Chondrocyte (in vitro differentiated cells): ENCODE results near the gene KRTAP3-1. TPM values are rescaled to one million over a fixed set of nuclear protein-coding genes. Genes with fewer than 3 reads are reported as not detected.

Experiments
- DNase-seq: peaks from one replicate; pipeline ENCODE4 v3.0.0; 2021; ENCODE audit warnings: mixed read lengths, low spot score
- H3K27ac Mint-ChIP-seq: one replicate; pipeline ENCODE4 v1.8.0; 2021; ENCODE audit warnings: mild to moderate bottlenecking, moderate library complexity, mixed read lengths; ENCODE audit not compliant: unreplicated experiment
- H3K27me3 Mint-ChIP-seq: 2 replicates; pipeline ENCODE4 v1.8.0; 2021; ENCODE audit warnings: low read depth, mixed read lengths
- H3K36me3 Mint-ChIP-seq: 2 replicates; pipeline ENCODE4 v1.8.0; 2021; ENCODE audit warnings: low read depth, mixed read lengths
- H3K4me1 Mint-ChIP-seq: 2 replicates; pipeline ENCODE4 v1.8.0; 2021; ENCODE audit warnings: low read depth, mild to moderate bottlenecking, mixed read lengths
- H3K4me3 Mint-ChIP-seq: one replicate; pipeline ENCODE4 v1.8.0; 2021; ENCODE audit warnings: mild to moderate bottlenecking, moderate library complexity, mixed read lengths; ENCODE audit not compliant: unreplicated experiment
- H3K9me3 Mint-ChIP-seq: 2 replicates; pipeline ENCODE4 v1.8.0; 2021; ENCODE audit warnings: low read depth, mixed read lengths
- total RNA-seq: library from RNA; stranded (reverse); gene quantifications from 3 replicates; pipeline ENCODE4 v1.2.1, GENCODE V29; 2021
- TF ChIP-seq, protein P1 (sequence below): fragments of 200-600 bp; sonication (generic); IDR thresholded peaks from 2 replicates; pipeline ENCODE4 v1.5.0; 2021; ENCODE audit warnings: antibody characterized with exemption, mild to moderate bottlenecking, moderate library complexity

KRTAP3-1 gene
- total RNA-seq, 1 donor from 2014 or later: not detected

DNA sequence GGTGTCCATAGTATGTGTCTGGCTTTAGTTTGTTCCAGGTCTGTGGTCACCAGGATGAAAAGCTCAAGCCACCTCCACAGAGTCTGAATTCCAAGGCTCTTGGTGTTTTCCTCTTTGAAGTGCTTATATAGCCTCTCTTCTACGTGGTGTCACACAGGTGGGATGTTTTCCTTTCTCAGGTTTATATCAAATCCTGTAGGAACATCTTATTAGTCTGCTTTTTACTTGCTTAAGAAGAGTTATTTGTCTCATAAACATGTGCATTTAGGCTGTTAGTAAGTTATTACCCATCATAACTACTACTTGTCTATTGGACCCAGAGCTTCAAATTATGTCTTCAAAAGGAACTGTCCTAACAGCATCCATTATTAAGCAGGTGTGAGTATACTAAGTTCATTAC lies 42.1 kb downstream of the KRTAP3-1 start, which contains the start of gene KRT39:
KRT39 (minus strand) TSS at position 101 of the 400 bp plus-strand sequence; CDS start at position 9, 92 bp downstream.
- Mint-ChIP-seq H3K9me3 (peaks cover 15% of the 10 kb centered on the region), H3K36me3 (peaks cover 1% of the 10 kb centered on the region), H3K4me3 (no peak within 1 kb of the TSS), H3K27me3 (no peaks in the 10 kb centered on the region), H3K27ac (no peak within 1 kb of the TSS), H3K4me1 (no peaks in the 10 kb centered on the region)
- TF ChIP-seq, protein P1, sequence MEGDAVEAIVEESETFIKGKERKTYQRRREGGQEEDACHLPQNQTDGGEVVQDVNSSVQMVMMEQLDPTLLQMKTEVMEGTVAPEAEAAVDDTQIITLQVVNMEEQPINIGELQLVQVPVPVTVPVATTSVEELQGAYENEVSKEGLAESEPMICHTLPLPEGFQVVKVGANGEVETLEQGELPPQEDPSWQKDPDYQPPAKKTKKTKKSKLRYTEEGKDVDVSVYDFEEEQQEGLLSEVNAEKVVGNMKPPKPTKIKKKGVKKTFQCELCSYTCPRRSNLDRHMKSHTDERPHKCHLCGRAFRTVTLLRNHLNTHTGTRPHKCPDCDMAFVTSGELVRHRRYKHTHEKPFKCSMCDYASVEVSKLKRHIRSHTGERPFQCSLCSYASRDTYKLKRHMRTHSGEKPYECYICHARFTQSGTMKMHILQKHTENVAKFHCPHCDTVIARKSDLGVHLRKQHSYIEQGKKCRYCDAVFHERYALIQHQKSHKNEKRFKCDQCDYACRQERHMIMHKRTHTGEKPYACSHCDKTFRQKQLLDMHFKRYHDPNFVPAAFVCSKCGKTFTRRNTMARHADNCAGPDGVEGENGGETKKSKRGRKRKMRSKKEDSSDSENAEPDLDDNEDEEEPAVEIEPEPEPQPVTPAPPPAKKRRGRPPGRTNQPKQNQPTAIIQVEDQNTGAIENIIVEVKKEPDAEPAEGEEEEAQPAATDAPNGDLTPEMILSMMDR: no peak
- no peak for DNase-seq

GRCh38 chr17:40963838-40964237 lies 45.1 kb downstream of the KRTAP3-1 start:
- H3K4me3 Mint-ChIP-seq: no peak overlapping the region
- H3K36me3 Mint-ChIP-seq: no peaks in the 10 kb centered on the region
- DNase-seq: no peak
- H3K27me3 Mint-ChIP-seq: no peaks in the 10 kb centered on the region
- H3K27ac Mint-ChIP-seq: no peak overlapping the region
- TF ChIP-seq, protein P1: peak; percentile 81
- peaks cover 13% of the 10 kb centered on the region for H3K9me3 Mint-ChIP-seq
- no peaks in the 10 kb centered on the region for H3K4me1 Mint-ChIP-seq

DNA sequence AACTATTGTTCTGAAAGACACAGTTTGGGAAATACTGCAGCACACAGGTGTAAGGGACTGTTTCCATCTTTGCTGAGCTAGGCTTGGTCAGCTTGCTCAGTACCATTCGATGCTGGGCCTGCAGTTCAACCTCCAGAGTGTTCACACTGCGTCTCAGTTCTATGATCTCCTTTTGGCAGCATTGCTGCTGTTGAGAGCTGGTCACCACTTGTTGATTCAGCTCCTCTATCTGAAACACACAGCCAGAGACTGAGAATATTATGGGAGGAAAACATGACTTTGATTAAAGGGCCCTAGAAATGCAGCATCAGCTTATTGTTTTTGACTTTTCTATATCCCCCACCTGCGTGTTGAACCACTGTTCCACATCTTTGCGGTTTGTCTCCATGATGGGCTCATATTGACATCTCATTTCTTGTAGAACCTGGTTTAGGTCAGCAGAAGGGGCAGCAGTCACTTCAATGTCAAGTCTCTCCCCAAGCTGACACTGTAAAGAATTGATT lies 46.8 kb downstream of the KRTAP3-1 start:
- TF ChIP-seq, protein P1: no peak
- Mint-ChIP-seq H3K36me3 (no peaks in the 10 kb centered on the region), H3K9me3 (peaks cover 13% of the 10 kb centered on the region), H3K27ac (no peak overlapping the region), H3K4me3 (no peak overlapping the region), H3K27me3 (no peaks in the 10 kb centered on the region), H3K4me1 (peaks cover 12% of the 10 kb centered on the region)
- no peak for DNase-seq

DNA sequence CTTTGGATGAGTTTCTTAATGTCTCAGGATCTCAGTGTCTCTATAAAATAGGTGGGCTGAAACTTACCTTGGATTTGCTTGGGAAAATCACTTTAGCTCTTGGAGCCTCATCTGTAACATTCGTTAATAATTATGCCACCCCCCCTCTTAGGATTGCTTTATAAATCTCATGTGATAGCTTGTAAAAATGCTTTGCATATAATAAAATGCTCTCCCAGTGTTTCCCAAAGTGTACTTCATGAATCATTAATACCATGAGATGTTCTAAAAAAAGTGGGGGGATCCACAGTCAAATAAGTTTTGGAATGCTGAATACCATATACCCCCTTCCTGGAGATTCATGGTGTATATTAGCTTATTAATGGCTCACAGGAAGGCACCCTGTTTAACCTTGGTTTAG lies 47.3 kb downstream of the KRTAP3-1 start:
- no peaks in the 10 kb centered on the region for H3K27me3 Mint-ChIP-seq
- H3K4me1 Mint-ChIP-seq: peaks cover 17% of the 10 kb centered on the region
- TF ChIP-seq, protein P1: no peak
- peaks cover 13% of the 10 kb centered on the region for H3K9me3 Mint-ChIP-seq
- no peak overlapping the region for H3K27ac Mint-ChIP-seq
- H3K36me3 Mint-ChIP-seq: no peaks in the 10 kb centered on the region
- DNase-seq: no peak
- H3K4me3 Mint-ChIP-seq: no peak overlapping the region

- DNase-seq: no peak
- H3K27me3 Mint-ChIP-seq: no peaks in the 10 kb centered on the region
- H3K27ac Mint-ChIP-seq: no peak overlapping the region
- no peaks in the 10 kb centered on the region for H3K36me3 Mint-ChIP-seq
- no peak overlapping the region for H3K4me3 Mint-ChIP-seq
- H3K9me3 Mint-ChIP-seq: peaks cover 2% of the 10 kb centered on the region
- TF ChIP-seq, protein P1: no peak
- H3K4me1 Mint-ChIP-seq: peaks cover 25% of the 10 kb centered on the region
Measured at GRCh38 chr17:40960144-40960543, 48.8 kb downstream of the KRTAP3-1 start.

Other genes starting within 250 kb of the KRTAP3-1 start
- gene KRT26, start 236.9 kb downstream of the KRTAP3-1 start, total RNA-seq: not detected in 3 replicates
- not detected in 3 replicates for gene KRT27, start 226.6 kb downstream of the KRTAP3-1 start, total RNA-seq
- gene KRT28, start 209.2 kb downstream of the KRTAP3-1 start, total RNA-seq: not detected in 3 replicates
- 52.9 to 80.2 TPM (median 55.0 TPM) in 3 replicates for gene KRT10, start 186.5 kb downstream of the KRTAP3-1 start, total RNA-seq
- gene KRT12, start 141.9 kb downstream of the KRTAP3-1 start, total RNA-seq: not detected in 3 replicates
- gene KRT20, start 123.9 kb downstream of the KRTAP3-1 start, total RNA-seq: not detected in 3 replicates
- not detected in 3 replicates for gene KRT23, start 71.5 kb downstream of the KRTAP3-1 start, total RNA-seq
- not detected in 3 replicates for gene KRT39, start 42.2 kb downstream of the KRTAP3-1 start, total RNA-seq
- not detected in 3 replicates for gene KRT40, start 24.8 kb downstream of the KRTAP3-1 start, total RNA-seq
- not detected in 3 replicates for gene KRTAP3-3, start 15.0 kb downstream of the KRTAP3-1 start, total RNA-seq
- gene KRTAP3-2, start 9.2 kb downstream of the KRTAP3-1 start, total RNA-seq: not detected in 3 replicates
- not detected in 3 replicates for gene KRTAP1-5, start 18.1 kb upstream of the KRTAP3-1 start, total RNA-seq
- gene KRTAP1-4, start 21.1 kb upstream of the KRTAP3-1 start, total RNA-seq: not detected in 3 replicates
- gene KRTAP1-3, start 25.7 kb upstream of the KRTAP3-1 start, total RNA-seq: not detected in 3 replicates
- not detected in 3 replicates for gene KRTAP1-1, start 32.3 kb upstream of the KRTAP3-1 start, total RNA-seq
- not detected in 3 replicates for gene KRTAP2-1, start 38.2 kb upstream of the KRTAP3-1 start, total RNA-seq
- not detected in 3 replicates for gene KRTAP2-2, start 46.1 kb upstream of the KRTAP3-1 start, total RNA-seq
- not detected in 3 replicates for gene KRTAP2-3, start 51.0 kb upstream of the KRTAP3-1 start, total RNA-seq
- not detected in 3 replicates for gene KRTAP2-4, start 56.8 kb upstream of the KRTAP3-1 start, total RNA-seq
- not detected in 3 replicates for gene KRTAP4-7, start 75.0 kb upstream of the KRTAP3-1 start, total RNA-seq
- gene KRTAP4-8, start 89.0 kb upstream of the KRTAP3-1 start, total RNA-seq: not detected in 3 replicates
- gene KRTAP4-16, start 93.1 kb upstream of the KRTAP3-1 start, total RNA-seq: not detected in 3 replicates
- not detected in 3 replicates for gene KRTAP4-9, start 96.3 kb upstream of the KRTAP3-1 start, total RNA-seq
- gene KRTAP4-11, start 109.2 kb upstream of the KRTAP3-1 start, total RNA-seq: not detected in 3 replicates
- gene KRTAP4-12, start 115.1 kb upstream of the KRTAP3-1 start, total RNA-seq: not detected in 3 replicates
- not detected in 3 replicates for gene KRTAP4-6, start 131.4 kb upstream of the KRTAP3-1 start, total RNA-seq
- gene KRTAP4-5, start 140.7 kb upstream of the KRTAP3-1 start, total RNA-seq: not detected in 3 replicates
- not detected in 3 replicates for gene KRTAP4-4, start 151.6 kb upstream of the KRTAP3-1 start, total RNA-seq
- gene KRTAP4-3, start 159.1 kb upstream of the KRTAP3-1 start, total RNA-seq: not detected in 3 replicates
- not detected in 3 replicates for gene KRTAP4-2, start 169.1 kb upstream of the KRTAP3-1 start, total RNA-seq
- not detected in 3 replicates for gene KRTAP4-1, start 175.8 kb upstream of the KRTAP3-1 start, total RNA-seq
- gene KRTAP9-1, start 180.8 kb upstream of the KRTAP3-1 start, total RNA-seq: not detected in 3 replicates
- gene KRTAP9-2, start 217.5 kb upstream of the KRTAP3-1 start, total RNA-seq: not detected in 3 replicates
- gene KRTAP9-3, start 223.3 kb upstream of the KRTAP3-1 start, total RNA-seq: not detected in 3 replicates
- gene KRTAP9-8, start 228.9 kb upstream of the KRTAP3-1 start, total RNA-seq: not detected in 3 replicates
- not detected in 3 replicates for gene KRTAP9-4, start 240.6 kb upstream of the KRTAP3-1 start, total RNA-seq
- gene KRTAP9-9, start 246.3 kb upstream of the KRTAP3-1 start, total RNA-seq: not detected in 3 replicates